HepG2 (cell line): ENCODE data around the gene CHN1. TPM values are rescaled to one million over a fixed set of nuclear protein-coding genes. Genes with fewer than 3 reads are reported as not detected.

Experiments
- ATAC-seq: fragments of 200-7000 bp; cut with Tn5 transposase; 3 replicates; pipeline ENCODE4 v1.9.1; 2020; ENCODE audit warnings: mild to moderate bottlenecking, moderate library complexity
- BruUV-seq: library from RNA; stranded (reverse); fragments of 400-500 nt; replicated peaks from 2 replicates; lab custom pipeline; 2021; lab: Mats Ljungman, UMichigan
- CTCF ChIA-PET: fragments of 300-600 bp; formaldehyde crosslinking; extraction: SDS; loops from one replicate; lab custom pipeline; 2021; ENCODE audit warnings: low total read pairs, inconsistent platforms, low intra/inter-chr PET ratio; lab: Yijun Ruan, JAX
- POLR2A ChIA-PET: fragments of 350-600 bp; sonication (Branson Sonifier 250); formaldehyde crosslinking; loops from one replicate; lab custom pipeline; 2020; ENCODE audit warnings: antibody characterized with exemption, inconsistent platforms; lab: Yijun Ruan, JAX
- DNase-seq: peaks from one replicate; pipeline ENCODE4 v3.0.0-alpha.2; 2015; ENCODE audit warnings: low spot score
- FAIRE-seq: peaks from 3 replicates; lab custom pipeline; 2011; peaks lifted over from hg19 to GRCh38; lab: Jason Lieb, UNC
- H2AFZ ChIP-seq: one replicate; pipeline ENCODE4 v1.6.1; 2011; ENCODE audit warnings: low read length, inconsistent platforms
- H3K27ac ChIP-seq: fragments of 300-600 bp; 3 replicates; pipeline ENCODE4 v1.8.0; 2011; ENCODE audit warnings: mixed run types, mild to moderate bottlenecking, mixed read lengths, low read length, inconsistent platforms; ENCODE audit not compliant: insufficient read depth; ENCODE audit errors: extremely low read length
- H3K27me3 ChIP-seq, 2 experiments: fragments of 200-600 bp in 1 of 2; 2 replicates in 1 of 2; 3 replicates in 1 of 2; pipeline versions ENCODE4 v1.6.0 to v1.8.0; 2011; ENCODE audit warnings: low read length in 2 of 2, mild to moderate bottlenecking in 2 of 2, moderate library complexity in 2 of 2, inconsistent platforms in 1 of 2; ENCODE audit not compliant: insufficient read depth in 2 of 2, control insufficient read depth in 1 of 2
- H3K36me3 ChIP-seq, 2 experiments: fragments of 200-600 bp in 1 of 2; replicated peaks in 1 of 2; 2 replicates in 1 of 2; 3 replicates in 1 of 2; pipeline versions ENCODE4 v1.5.1 to v1.8.0; 2011; ENCODE audit warnings: low read length in 2 of 2, inconsistent platforms in 1 of 2; ENCODE audit not compliant: insufficient read depth in 2 of 2, control insufficient read depth in 1 of 2
- H3K4me1 ChIP-seq: 2 replicates; pipeline ENCODE4 v1.5.1; 2012; ENCODE audit warnings: low read length, inconsistent platforms; ENCODE audit not compliant: insufficient read depth
- H3K4me2 ChIP-seq: 2 replicates; pipeline ENCODE4 v1.6.0; 2011; ENCODE audit warnings: low read depth, low read length, inconsistent platforms
- H3K4me3 ChIP-seq, 3 experiments: fragments of 200-600 bp in 1 of 3; sonication (generic), shearing (Covaris generic) in 1 of 3; replicated peaks in 1 of 3; 2 replicates each; pipeline ENCODE4 v1.5.1; 2011 to 2016; ENCODE audit warnings: low read length in 3 of 3, inconsistent platforms in 2 of 3, low read depth in 2 of 3, mild to moderate bottlenecking in 2 of 3, control low read depth in 1 of 3, mixed read lengths in 1 of 3; ENCODE audit not compliant: insufficient read depth in 1 of 3
- H3K79me2 ChIP-seq: one replicate; pipeline ENCODE4 v1.6.1; 2011; ENCODE audit warnings: low read length, inconsistent platforms; ENCODE audit not compliant: insufficient read depth
- H3K9ac ChIP-seq: 2 replicates; pipeline ENCODE4 v1.6.0; 2011; ENCODE audit warnings: mild to moderate bottlenecking, low read depth, low read length, inconsistent platforms; ENCODE audit not compliant: insufficient read depth
- H3K9me3 ChIP-seq: 2 replicates; pipeline ENCODE4 v1.5.1; 2012; ENCODE audit warnings: mild to moderate bottlenecking, low read length
- H4K20me1 ChIP-seq: 2 replicates; pipeline ENCODE4 v1.6.0; 2011; ENCODE audit warnings: inconsistent platforms, mild to moderate bottlenecking, low read length, moderate library complexity; ENCODE audit not compliant: insufficient read depth
- DRAP1 ChIP-seq: IDR thresholded peaks from 2 replicates; pipeline ENCODE4 v1.6.1; 2016; ENCODE audit warnings: missing genetic modification reagents, missing compliant biosample characterization
- NR2F2 ChIP-seq: IDR thresholded peaks from 2 replicates; pipeline ENCODE4 v1.6.1; 2012; ENCODE audit warnings: low read depth, inconsistent platforms, borderline replicate concordance
- REST ChIP-seq, 2 experiments: IDR thresholded peaks; 2 replicates each; pipeline ENCODE4 v1.6.1; 2011 to 2012; ENCODE audit warnings: low read length in 2 of 2, borderline replicate concordance in 1 of 2, low read depth in 1 of 2, mild to moderate bottlenecking in 1 of 2, moderate library complexity in 1 of 2
- TFDP2 ChIP-seq: sonication (generic); formaldehyde crosslinking; IDR thresholded peaks from 2 replicates; pipeline ENCODE4 v1.4.0; 2020; ENCODE audit warnings: missing genetic modification reagents
- ZMAT5 ChIP-seq: sonication (generic); formaldehyde crosslinking; IDR thresholded peaks from 2 replicates; pipeline ENCODE4 v1.5.0; 2020; ENCODE audit warnings: mild to moderate bottlenecking, low read depth, missing genetic modification reagents, borderline replicate concordance
- ZNF407 ChIP-seq: sonication (generic); formaldehyde crosslinking; IDR thresholded peaks from one replicate; pipeline ENCODE4 v1.5.1; 2020; ENCODE audit warnings: mild to moderate bottlenecking, missing genetic modification reagents; ENCODE audit errors: not compliant biosample characterization
- ZNF891 ChIP-seq: sonication (generic); formaldehyde crosslinking; IDR thresholded peaks from 2 replicates; pipeline ENCODE4 v1.5.0; 2020; ENCODE audit warnings: mild to moderate bottlenecking, missing genetic modification reagents
- WGBS: methylation state at CpG from one replicate; pipeline ENCODE4 v1.1.6; 2017; ENCODE audit warnings: low lambda C conversion rate; 5-methylcytosine and 5-hydroxymethylcytosine counted together
- in situ Hi-C: cut with HindIII; loops from 2 replicates; pipeline ENCODE4 v1.10.0; 2017; ENCODE audit warnings: low pct_unique_long_range_greater_than_20kb; ENCODE audit not compliant: extremely low pct_ligation_motif_present
- intact Hi-C: fragments of 100-400 bp; cut with micrococcal nuclease; formaldehyde crosslinking; loops from one replicate; pipeline ENCODE4 v1.10.0; 2022; ENCODE audit not compliant: unreplicated experiment
- polyA plus RNA-seq, 8 experiments: library from polyadenylated mRNA; depleted of rRNA in 3 of 8; stranded (reverse) in 7 of 8; unstranded in 1 of 8; fragments of >200 nt; fragmentation: Illumina TruSeq in 4 of 8; extraction: Trizol in 4 of 8; gene quantifications; 2 replicates each; pipeline versions ENCODE4 v1.2.1 to v1.2.3, GENCODE V29; 2011 to 2016; ENCODE audit warnings: low read depth in 4 of 8, missing spikeins in 1 of 8, mixed read lengths in 1 of 8; ENCODE audit not compliant: insufficient read depth in 1 of 8
- total RNA-seq, 5 experiments: library from RNA; depleted of rRNA; stranded (reverse); fragments of >200 nt; fragmentation: Illumina TruSeq; extraction: Trizol; gene quantifications; 2 replicates each; pipeline ENCODE4 v1.2.3, GENCODE V29; 2016; ENCODE audit warnings: low read depth in 1 of 5

Gene CHN1
- total and polyA plus RNA-seq, 2 of the 13 experiments (the other 11 are each of a cell fraction or from before 2014, with no cell fraction given) = 2.8 to 3.5 TPM

GRCh38 chr2:174841350-174841749, 163.8 kb downstream of the CHN1 start (continued):
- TF ChIP-seq DRAP1 = no peak

- POLR2A ChIA-PET = no interaction called here
- WGBS = 7% methylated on average over 3 of the region's 3 CpGs
- in situ Hi-C loops (no loop called here), intact Hi-C loops (no loop called here)
- Histone ChIP-seq H4K20me1 (no peaks in the 10 kb centered on the region), H3K9me3 (no peaks in the 10 kb centered on the region), H3K4me2 (no peak overlapping the region), H3K27me3 (peaks cover 0 to 4% of the 10 kb centered on the region in 2 experiments; a peak in 1 of 5 replicates), H3K27ac (no peak overlapping the region), H3K9ac (no peak overlapping the region), H3K4me3 (no peak overlapping the region), H3K4me1 (no peaks in the 10 kb centered on the region), H3K36me3 (no peaks in the 10 kb centered on the region), H2AFZ (no peak overlapping the region), H3K79me2 (no peaks in the 10 kb centered on the region)
- no peak for DNase-seq
- CTCF ChIA-PET = no interaction called here
- no peak for FAIRE-seq
- BruUV-seq = no TSS peak
- no peak for ATAC-seq
- no peak for TF ChIP-seq NR2F2
- no peak for TF ChIP-seq TFDP2 (CRISPR knock-in tag)
- no peak for TF ChIP-seq ZMAT5
- TF ChIP-seq ZNF891 (CRISPR knock-in tag) = no peak
- TF ChIP-seq ZNF407 = no peak
- TF ChIP-seq REST (IDR thresholded peaks at IDR 0.05; ENCODE audit: borderline replicate concordance in 1 of 2, low read depth in 1 of 2, low read length in 2 of 2) = no peak
Observed at GRCh38 chr2:174840436-174840835, 164.7 kb downstream of the CHN1 start.
